ENCODE results near the gene C2orf68.

C2orf68 gene

GRCh38 chr2:85642725-85643124 lies 30.9 kb upstream of the C2orf68 start:
- no peak for DNase-seq (ENCODE audit: low read depth, low spot score)
- POLR2A ChIA-PET, result no interaction called here
- no peak for TF ChIP-seq CTCF (IDR thresholded peaks at IDR 0.05; ENCODE audit: insufficient read depth, low read length, missing control alignments)
- CTCF ChIA-PET, result interaction anchor here (1.0 to 35.3 kb wide), 6 partner anchors 8 to 173 kb away, joined by 3 to 915 read pairs (median 6); no protein-coding TSS in a partner anchor
- H3K4me3 ChIP-seq (ENCODE audit: low read depth, low read length), result no peak overlapping the region

- ChIA-PET CTCF (interaction anchor here (0.6 to 35.3 kb wide), 17 partner anchors 9 to 444 kb away, joined by 3 to 915 read pairs (median 19); no protein-coding TSS in a partner anchor), POLR2A (interaction anchor here (1.0 kb wide), 1 partner anchor 97 kb away, joined by 3 read pairs; no protein-coding TSS in a partner anchor)
- no peak overlapping the region for H3K4me3 ChIP-seq (ENCODE audit: low read depth, low read length)
- DNase-seq (ENCODE audit: low read depth, low spot score), result no peak
- TF ChIP-seq CTCF (IDR thresholded peaks at IDR 0.05; ENCODE audit: insufficient read depth, low read length, missing control alignments), result no peak
Measured at GRCh38 chr2:85635636-85636035, 23.8 kb upstream of the C2orf68 start.

- no peak overlapping the region for H3K4me3 ChIP-seq (ENCODE audit: low read depth, low read length)
- ChIA-PET CTCF (interaction anchor here (1.0 to 35.3 kb wide), 12 partner anchors 8 to 444 kb away, joined by 3 to 915 read pairs (median 39); no protein-coding TSS in a partner anchor), POLR2A (interaction anchor here (1.0 kb wide), 1 partner anchor 96 kb away, joined by 3 read pairs; no protein-coding TSS in a partner anchor)
- no peak for TF ChIP-seq CTCF (IDR thresholded peaks at IDR 0.05; ENCODE audit: insufficient read depth, low read length, missing control alignments)
- no peak for DNase-seq (ENCODE audit: low read depth, low spot score)
Measured at GRCh38 chr2:85635011-85635410, 23.1 kb upstream of the C2orf68 start.

GRCh38 chr2:85631316-85631715 lies 19.4 kb upstream of the C2orf68 start:
- no peak overlapping the region for H3K4me3 ChIP-seq (ENCODE audit: low read depth, low read length)
- CTCF ChIA-PET, result interaction anchor here (1.3 to 35.3 kb wide), 7 partner anchors 9 to 181 kb away, joined by 3 to 915 read pairs (median 6); no protein-coding TSS in a partner anchor
- no peak for TF ChIP-seq CTCF (IDR thresholded peaks at IDR 0.05; ENCODE audit: insufficient read depth, low read length, missing control alignments)
- POLR2A ChIA-PET, result interaction anchor here (0.9 to 1.5 kb wide), 2 partner anchors 15 to 92 kb away, joined by 3 to 4 read pairs; partner anchors contain the start of genes MAT2A and USP39
- DNase-seq (ENCODE audit: low read depth, low spot score), result no peak

- ChIA-PET CTCF (interaction anchor here (1.0 to 35.3 kb wide), 5 partner anchors 8 to 185 kb away, joined by 3 to 915 read pairs (median 4); no protein-coding TSS in a partner anchor), POLR2A (no interaction called here)
- no peak for DNase-seq (ENCODE audit: low read depth, low spot score)
- TF ChIP-seq CTCF (IDR thresholded peaks at IDR 0.05; ENCODE audit: insufficient read depth, low read length, missing control alignments), result no peak
- no peak overlapping the region for H3K4me3 ChIP-seq (ENCODE audit: low read depth, low read length)
Measured at GRCh38 chr2:85628658-85629057, 16.8 kb upstream of the C2orf68 start.

GRCh38 chr2:85623991-85624390 lies 12.1 kb upstream of the C2orf68 start:
- no peak for TF ChIP-seq CTCF (IDR thresholded peaks at IDR 0.05; ENCODE audit: insufficient read depth, low read length, missing control alignments)
- POLR2A ChIA-PET, result no interaction called here
- H3K4me3 ChIP-seq (ENCODE audit: low read depth, low read length), result no peak overlapping the region
- DNase-seq (ENCODE audit: low read depth, low spot score), result no peak
- CTCF ChIA-PET, result interaction anchor here (1.6 to 5.8 kb wide), 3 partner anchors 12 to 83 kb away, joined by 4 to 100 read pairs (median 59); no protein-coding TSS in a partner anchor
